GM19372 (cell line): ENCODE data around the gene TMEM87B.
"Not testable (repeated sequence)": the region's sequence is repeated elsewhere in the genome, so short reads cannot be mapped to it uniquely, and the experiment has no call there.

Experiments used
- ATAC-seq: cut with Tn5 transposase; IDR thresholded peaks from one replicate; pipeline ENCODE4 v1.9.1; 2021; ENCODE audit warnings: mild to moderate bottlenecking, low read depth, moderate library complexity; ENCODE audit not compliant: unreplicated experiment

The TMEM87B gene

DNA sequence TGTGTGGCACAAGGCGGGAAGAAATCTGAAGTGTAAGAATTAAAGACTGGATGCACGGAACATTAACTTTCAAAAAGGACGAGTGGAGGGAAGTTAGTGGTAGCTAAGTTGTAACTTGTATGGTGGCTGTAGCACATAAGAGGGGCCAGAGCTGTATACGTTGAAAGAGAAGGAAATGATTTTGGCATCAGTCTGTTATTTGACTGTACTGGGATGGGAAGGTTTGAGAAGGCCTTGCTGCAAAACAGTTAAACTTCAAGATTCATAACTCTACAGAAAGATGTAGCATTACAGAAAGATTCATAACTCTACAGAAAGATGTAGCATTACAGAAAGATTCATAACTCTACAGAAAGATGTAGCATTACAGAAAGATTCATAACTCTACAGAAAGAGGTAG is 58.3 kb downstream of the TMEM87B start:
- not testable (repeated sequence) for ATAC-seq

DNA sequence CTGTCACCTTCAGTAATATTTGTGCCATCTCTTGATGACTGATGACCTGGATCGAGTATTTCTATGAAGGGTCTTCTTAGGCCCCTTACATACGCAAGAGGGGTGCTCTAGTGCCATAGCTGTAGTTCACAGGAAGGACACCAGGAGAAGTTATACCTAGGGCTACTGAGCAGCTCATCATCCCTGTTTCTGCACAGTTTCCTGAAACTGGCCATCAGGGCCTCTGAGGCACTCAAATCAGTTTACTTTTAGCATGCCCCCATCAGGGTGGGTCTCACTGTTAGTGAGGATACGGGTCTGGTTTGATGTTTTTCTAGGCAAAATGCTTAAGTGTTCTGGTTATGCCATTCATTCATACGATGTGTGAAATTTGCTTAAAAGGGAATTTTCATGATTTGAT is 63.1 kb downstream of the TMEM87B start:
- ATAC-seq = no peak

DNA sequence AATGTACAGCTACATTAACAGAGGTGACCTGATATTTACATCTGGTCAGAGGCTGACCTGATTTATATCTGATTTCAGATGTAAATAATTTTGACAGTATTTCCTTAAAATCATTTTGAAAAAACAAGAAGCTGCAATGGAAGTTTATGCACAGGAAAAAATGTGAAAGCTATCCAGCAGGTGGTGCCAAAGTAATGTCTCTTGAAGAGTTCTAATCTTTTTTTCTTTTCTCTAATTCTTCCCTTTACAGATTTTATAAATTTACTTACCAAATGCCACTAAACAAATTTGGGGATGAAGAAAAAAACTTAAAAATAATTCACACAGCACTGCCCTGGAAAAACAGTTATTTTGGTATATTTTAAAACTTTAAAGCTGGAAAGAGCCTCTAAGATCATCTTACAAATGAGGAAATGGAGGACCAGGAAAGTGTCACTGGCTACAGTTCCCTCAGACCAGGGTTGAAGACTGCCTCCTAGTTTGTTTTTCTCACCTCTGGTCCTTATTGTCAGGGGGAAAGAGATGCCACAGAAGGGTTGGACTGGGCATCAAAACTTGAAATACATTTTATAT is 66.7 kb downstream of the TMEM87B start:
- no peak for ATAC-seq

DNA sequence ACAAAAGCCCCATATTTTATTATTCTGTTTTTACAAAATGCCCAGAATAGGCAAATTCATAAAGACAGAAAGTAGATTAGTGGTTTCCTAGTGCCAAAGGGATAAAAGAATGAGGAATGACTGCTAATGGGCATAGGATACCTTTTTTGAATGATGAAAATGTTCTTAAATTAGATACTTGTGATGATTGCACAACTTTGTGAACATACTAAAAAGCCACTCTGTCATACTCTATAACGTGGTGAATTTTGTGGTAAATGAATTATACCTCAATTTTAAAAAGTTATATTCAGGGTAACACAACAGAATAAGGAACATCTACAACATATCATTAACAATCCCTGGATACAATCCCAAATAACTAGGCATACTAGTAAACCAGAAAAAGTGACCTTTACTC is 74.0 kb downstream of the TMEM87B start:
- ATAC-seq = no peak

DNA sequence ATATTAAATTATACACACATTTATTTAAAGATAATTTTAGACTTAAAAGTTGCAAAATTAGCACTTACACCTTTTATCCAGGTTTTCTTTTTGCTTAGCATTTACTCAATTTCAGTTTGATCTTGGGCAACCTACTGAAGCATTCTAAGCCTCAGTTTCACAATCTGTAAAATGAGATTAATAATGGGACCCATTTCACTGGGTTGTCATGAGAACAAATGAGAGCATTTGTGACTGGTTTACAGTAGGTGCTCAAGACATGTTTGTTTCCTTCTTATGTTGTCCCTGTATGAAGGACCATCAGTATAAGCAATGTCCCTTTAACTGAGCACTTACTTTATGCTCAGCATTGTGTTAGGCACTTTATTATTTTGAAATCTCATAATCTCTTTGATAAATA is 78.3 kb downstream of the TMEM87B start:
- ATAC-seq = no peak

DNA sequence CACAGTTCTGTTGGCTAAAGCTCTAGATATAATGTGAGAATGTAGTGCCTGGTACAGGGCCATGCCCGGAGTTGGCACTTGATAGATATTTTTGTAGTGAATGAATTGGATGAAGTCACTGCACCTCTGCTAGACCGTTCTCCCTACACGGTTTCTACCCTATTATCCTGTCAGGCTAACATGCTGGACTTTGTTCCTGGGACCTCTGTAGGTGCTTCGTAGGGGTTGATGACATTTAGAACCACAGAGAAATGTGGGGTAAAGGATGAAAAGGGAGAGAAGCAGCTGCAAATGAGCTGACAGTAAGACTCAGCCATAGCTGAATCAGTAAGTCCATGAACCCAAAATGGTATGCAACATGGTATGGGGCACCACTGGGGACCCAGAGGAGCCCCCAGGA is 79.1 kb downstream of the TMEM87B start:
- no peak for ATAC-seq

DNA sequence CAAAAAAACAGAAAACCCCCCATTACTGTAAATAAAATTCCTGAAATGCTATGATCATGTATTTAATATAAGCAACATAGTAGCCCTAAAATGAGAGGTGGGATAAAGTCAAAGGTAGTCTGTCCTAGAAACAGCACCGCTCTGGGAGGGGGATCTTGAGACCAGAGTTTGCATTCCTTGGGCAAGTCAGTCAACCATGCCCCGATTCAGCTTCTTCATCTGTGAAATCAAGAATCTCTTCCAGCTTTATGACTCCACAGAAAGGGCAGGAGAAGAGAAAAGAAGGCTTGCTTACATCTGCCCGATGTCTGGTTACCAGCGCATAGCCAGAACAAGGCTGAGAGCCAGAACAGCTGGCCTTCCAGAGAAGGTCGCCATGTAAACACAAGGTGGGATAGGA is 81.0 kb downstream of the TMEM87B start:
- ATAC-seq = no peak

DNA sequence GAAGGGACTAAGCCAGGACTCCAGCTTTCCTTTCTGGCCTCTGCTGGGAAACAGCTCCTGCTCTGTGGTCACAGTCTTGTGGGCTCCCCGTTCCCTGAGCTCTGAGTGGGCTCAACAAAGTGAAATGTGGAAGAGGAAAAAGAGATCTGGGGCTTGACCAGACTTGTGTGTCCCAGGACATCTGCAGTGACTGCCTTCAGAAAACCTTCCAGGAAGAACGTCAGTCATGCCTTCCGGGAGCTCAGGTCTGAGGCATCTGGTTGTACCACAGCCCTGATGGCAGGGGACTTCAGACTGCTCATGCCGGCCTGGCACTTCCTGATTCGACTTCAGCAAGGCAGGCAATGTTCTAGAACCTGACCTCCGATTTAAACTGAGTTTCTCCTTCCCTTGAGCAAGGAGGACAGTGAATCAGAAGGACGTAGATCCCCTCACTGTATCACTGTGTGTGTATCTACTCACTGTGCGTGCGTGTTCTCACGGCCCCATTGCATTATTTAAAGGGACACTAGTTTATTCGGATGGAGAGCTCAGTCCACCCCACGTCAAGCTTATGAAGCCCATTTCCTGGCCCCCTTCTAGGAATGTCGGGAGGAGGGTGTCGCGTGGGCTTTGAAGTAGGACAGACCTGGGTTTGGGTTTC is 82.6 kb downstream of the TMEM87B start:
- ATAC-seq = no peak

DNA sequence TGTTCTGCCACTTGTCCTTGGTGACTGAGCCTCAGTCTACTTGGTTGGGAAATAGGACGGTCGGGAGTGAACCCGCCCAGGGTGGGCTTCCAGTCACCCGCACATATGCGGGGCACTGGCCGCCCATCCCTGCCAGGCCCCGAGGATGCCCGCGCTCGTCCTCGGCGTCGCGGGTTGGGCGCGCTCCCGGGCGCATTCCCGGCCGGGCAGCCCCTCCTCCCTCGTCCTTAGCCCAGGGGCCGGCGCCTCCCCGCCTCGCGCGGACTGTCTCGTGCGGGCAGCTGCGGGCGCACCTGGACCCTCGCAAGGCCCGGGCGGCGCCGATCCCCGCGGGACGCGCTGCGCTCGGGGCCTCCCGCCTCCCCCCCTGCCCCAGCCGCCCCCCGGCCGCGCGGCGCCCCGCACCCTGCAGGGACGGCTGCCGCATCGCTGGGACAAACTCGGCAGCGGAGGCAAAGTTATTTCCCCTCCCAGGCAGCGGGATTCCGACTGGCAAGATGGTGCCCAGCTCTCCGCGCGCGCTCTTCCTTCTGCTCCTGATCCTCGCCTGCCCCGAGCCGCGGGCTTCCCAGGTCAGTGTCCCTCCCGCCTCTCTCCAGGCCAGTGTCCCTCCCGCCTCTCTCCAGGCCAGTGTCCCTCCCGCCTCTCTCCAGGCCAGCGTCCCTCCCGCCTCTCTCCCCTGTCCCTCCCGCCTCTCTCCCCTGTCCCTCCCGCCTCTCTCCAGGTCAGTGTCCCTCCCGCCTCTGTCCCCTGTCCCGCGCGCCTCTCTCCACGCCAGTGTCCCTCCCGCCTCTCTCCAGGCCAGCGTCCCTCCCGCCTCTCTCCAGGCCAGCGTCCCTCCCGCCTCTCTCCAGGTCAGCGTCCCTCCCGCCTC is 83.3 kb downstream of the TMEM87B start, which contains the start of gene FBLN7:
FBLN7 (plus strand) TSS at position 227 of the 874 bp plus-strand sequence; CDS start at position 498, 271 bp downstream.
- no peak for ATAC-seq

DNA sequence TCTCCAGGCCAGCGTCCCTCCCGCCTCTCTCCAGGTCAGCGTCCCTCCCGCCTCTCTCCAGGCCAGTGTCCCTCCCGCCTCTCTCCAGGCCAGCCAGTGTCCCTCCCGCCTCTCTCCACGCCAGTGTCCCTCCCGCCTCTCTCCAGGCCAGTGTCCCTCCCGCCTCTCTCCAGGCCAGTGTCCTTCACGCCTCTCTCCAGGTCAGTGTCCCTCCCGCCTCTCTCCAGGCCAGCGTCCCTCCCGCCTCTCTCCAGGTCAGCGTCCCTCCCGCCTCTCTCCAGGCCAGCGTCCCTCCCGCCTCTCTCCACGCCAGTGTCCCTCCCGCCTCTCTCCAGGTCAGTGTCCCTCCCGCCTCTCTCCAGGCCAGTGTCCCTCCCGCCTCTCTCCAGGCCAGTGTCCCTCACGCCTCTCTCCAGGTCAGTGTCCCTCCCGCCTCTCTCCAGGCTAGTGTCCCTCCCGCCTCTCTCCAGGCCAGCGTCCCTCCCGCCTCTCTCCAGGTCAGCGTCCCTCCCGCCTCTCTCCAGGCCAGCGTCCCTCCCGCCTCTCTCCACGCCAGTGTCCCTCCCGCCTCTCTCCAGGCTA is 84.1 kb downstream of the TMEM87B start:
- ATAC-seq = not testable (repeated sequence)

DNA sequence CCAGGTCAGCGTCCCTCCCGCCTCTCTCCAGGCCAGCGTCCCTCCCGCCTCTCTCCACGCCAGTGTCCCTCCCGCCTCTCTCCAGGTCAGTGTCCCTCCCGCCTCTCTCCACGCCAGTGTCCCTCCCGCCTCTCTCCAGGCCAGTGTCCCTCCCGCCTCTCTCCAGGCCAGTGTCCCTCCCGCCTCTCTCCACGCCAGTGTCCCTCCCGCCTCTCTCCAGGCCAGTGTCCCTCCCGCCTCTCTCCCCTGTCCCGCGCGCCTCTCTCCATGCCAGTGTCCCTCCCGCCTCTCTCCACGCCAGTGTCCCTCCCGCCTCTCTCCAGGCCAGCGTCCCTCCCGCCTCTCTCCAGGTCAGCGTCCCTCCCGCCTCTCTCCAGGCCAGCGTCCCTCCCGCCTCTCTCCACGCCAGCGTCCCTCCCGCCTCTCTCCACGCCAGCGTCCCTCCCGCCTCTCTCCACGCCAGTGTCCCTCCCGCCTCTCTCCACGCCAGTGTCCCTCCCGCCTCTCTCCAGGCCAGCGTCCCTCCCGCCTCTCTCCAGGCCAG is 84.7 kb downstream of the TMEM87B start:
- ATAC-seq = not testable (repeated sequence)

DNA sequence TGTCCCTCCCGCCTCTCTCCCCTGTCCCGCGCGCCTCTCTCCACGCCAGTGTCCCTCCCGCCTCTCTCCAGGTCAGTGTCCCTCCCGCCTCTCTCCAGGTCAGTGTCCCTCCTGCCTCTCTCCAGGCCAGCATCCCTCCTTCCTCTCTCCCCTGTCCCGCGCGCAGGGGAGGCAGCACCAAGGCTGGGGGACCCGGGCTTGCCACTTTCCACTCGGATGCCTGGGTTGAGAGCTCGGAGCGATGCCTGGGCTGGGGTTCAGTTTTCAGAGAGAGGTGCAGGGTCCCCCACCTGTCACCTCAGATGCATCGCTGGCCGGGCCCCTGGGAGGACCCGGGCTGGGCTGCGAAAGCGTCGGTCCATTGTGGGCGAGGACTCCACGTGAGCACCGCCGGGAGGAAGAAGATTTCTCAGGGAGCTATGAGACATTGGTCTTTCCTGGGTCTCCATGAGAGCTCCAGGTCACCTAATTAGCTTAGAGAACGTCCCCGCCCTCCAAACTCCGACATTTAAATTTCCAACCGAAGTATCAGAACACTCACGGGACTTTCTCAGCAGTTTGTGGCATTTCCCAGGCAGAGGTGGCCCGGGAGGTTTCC is 85.2 kb downstream of the TMEM87B start:
- ATAC-seq = no peak

DNA sequence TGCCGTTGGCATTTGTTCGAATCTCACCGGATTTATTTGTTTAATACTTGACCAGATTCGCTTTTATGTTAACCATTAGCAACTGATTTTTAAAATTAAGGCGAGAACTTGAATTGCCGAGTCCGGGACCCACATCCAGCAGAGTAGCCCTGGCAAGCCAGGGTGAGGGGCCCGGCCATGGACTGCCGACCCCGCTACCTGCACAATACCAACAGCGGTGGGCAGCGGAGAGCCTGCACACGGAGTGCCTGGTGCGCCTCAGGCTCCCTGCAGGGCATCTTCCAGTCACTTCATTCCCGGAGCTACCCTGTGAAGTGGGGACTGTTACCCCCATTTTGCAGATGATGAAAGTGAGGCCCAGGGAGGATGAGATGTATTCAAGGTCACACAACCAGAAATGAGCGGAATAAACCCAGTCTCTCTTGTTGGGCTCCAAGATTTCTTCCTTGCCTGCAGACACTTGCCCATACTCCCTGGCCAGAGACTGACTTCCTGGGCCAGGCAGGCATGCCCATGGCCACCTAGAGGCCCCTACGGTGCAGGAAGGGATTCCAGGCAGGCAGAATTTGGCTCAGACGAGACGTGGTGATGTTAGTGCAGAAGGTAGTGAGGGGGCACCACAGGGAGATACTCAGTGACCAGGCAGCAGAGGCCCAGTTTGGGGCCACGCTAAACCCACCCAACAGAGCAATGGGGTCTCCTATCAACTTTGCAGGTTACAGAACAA is 86.0 kb downstream of the TMEM87B start:
- no peak for ATAC-seq

DNA sequence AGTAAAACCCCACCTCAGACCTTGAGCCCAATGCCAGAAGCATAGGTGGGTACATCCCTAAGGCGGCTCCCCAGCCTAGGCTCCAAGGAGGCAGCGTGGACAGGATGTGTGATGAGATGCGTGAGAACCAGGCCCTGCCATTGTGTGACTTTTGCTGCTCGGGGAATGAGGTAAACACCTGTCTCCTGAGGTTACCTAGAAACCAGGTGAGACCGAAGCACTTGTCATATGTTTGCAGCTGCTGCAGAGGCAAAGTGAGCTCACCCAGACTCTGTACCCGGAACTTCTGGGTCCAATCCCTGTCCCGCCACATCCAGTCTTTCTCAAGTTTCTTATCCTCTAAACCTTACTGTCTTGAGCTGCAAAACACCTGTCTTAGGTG is 86.5 kb downstream of the TMEM87B start:
- no peak for ATAC-seq

DNA sequence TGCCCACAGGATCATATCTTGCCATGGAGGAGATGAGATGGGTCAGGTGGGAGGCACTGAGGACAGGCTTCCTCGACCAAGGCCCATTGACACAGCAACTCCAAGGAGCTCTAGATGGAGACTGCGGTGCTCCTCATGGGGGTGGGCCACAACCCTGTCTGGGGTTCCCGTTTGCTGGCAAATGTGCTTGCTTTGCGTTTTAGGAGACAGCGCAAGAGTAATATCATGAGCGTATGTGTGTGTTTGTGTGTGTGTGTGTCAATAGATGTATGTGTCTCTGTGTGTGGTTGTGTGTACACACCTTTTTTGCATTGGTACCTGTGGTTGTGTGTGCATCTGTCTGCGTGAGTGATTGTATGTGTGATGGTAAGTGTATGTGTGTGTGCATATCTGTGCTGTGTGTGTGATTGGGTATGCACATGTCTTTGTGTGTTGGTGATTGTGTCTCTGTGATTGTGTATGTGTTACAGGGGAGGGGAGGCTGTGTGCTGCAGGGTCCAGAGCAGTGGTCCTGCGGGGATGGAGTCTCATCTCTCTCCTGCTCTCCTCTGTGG is 87.5 kb downstream of the TMEM87B start:
- ATAC-seq = no peak

DNA sequence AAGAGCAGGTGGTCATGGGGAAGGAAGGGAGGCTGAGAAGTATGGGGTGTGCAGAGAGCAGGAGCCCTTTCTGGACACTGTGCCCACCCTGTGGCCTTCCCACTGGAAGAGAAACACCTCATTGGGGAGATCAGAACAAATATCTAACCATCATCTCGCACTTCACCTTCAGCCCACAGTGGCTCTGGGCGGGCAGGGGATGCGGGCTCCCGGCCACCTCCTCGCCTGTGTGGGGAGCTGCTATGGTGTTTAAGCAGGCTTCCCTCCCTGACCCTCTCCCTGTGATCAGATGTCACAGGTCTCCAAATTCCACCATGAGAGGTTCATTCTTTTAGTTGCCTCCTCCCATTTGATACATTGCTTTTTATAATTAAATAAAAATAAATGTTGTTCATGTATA is 88.1 kb downstream of the TMEM87B start:
- ATAC-seq = no peak

DNA sequence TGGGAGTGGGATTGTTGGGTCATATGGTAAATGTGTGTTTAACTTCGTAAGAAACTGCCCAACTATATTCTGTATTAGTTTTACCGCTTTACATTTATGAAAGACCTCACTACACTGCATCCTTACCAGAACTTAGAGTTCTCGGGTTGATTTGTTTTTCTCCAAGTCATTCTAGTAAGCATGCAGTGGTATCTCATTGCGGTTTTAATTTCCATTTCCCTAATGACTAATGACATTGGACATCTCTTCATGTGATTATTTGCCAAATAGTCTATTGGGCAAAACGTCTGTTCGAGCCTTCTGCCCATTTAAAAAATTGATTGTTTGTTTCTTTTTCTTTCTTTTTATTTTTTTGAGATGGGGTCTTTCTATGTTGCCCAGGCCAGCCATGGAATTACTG is 89.9 kb downstream of the TMEM87B start:
- ATAC-seq = no peak

DNA sequence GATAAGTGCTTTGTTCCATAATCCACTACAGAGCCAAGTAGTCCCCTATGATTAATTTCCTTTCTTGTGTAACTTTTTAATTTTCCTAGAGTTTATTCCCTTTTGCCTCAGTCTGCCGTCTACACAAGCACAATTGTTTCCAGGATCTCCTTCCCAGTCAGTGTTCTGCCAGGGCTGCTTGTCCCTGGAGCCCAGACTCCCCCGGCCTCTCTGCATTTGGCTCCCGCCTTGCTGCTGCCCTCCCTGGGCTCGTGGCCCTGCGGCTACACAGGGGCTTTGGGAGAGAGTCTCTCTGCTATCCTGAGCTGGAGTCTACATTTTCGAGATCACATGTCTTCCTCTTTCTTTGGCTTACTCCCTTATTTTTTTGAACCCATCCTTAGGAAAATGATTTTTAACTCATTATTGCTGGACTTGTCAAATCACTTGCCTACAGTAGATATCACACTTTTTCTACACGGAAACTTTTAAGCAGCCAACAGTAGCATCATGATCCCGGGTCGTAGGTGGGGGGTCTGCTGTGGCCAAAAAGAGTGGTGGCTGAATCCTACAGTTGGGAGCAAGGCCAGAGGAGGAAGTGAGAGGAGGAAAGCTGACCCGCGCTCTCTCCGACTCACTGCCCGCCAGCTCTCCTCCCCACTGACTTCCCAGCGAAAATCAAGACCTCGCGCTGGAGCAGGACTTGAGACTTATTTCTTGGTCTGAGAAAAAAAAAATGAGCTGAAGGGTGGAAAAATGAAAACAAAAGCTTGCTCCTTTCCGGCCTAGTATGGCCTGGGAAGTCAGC is 92.5 kb downstream of the TMEM87B start:
- no peak for ATAC-seq

DNA sequence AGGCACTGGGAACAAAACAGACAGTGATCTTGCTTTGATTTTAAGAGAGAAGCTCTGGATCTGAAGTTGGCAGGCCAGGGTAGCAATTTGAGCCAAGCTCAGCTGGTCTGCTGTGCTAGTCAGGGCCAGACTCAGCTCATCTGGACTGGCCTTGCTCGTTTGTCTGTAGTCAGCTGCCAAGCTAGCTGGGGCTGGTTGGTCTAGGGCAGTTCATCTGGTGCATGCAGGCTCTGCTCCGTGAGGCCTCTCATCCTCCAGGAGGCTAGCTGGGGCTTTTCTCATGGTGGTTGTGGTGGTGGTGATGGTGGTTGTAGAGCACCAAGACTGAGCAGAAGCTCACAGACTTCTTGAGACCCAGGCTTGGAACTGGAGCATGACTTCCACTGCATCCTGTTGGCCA is 93.4 kb downstream of the TMEM87B start:
- ATAC-seq = no peak
